Smooth muscle cell (in vitro differentiated cells): Measurements from ENCODE around the gene PDE8A. TPM values are rescaled to one million over a fixed set of nuclear protein-coding genes. Genes with fewer than 3 reads are reported as not detected.

Experiments used
- DNase-seq: peaks from one replicate; lab custom pipeline; 2025; ENCODE audit not compliant: unreplicated experiment; lab: John Stamatoyannopoulos, UW
- H2AFZ ChIP-seq: fragments of 200-600 bp; sonication (generic); 2 replicates; pipeline ENCODE4 v1.6.0; 2016; ENCODE audit warnings: antibody characterized with exemption, low read depth, mild to moderate bottlenecking
- H3F3A ChIP-seq: fragments of 200-600 bp; sonication (generic); 2 replicates; pipeline ENCODE4 v1.6.0; 2017; ENCODE audit warnings: antibody characterized with exemption, low read depth
- H3K27ac ChIP-seq: fragments of 200-600 bp; sonication (generic); 2 replicates; pipeline ENCODE4 v1.5.1; 2016; ENCODE audit warnings: low read depth, mild to moderate bottlenecking
- H3K27me3 ChIP-seq: fragments of 200-600 bp; sonication (generic); 2 replicates; pipeline ENCODE4 v1.6.1; 2016; ENCODE audit warnings: low read depth, mild to moderate bottlenecking
- H3K36me3 ChIP-seq: fragments of 200-600 bp; sonication (generic); 2 replicates; pipeline ENCODE4 v1.5.1; 2016; ENCODE audit warnings: low read depth
- H3K4me1 ChIP-seq: fragments of 200-600 bp; sonication (generic); 2 replicates; pipeline ENCODE4 v1.5.1; 2016; ENCODE audit warnings: low read depth
- H3K4me2 ChIP-seq: fragments of 200-600 bp; sonication (generic); 2 replicates; pipeline ENCODE4 v1.6.0; 2016; ENCODE audit warnings: mild to moderate bottlenecking
- H3K4me3 ChIP-seq: fragments of 200-600 bp; sonication (generic); 2 replicates; pipeline ENCODE4 v1.5.1; 2016; ENCODE audit warnings: mild to moderate bottlenecking
- H3K79me2 ChIP-seq: fragments of 200-600 bp; sonication (generic); 2 replicates; pipeline ENCODE4 v1.6.0; 2016; ENCODE audit warnings: low read depth, mild to moderate bottlenecking
- H3K9ac ChIP-seq: fragments of 200-600 bp; sonication (generic); 2 replicates; pipeline ENCODE4 v1.6.0; 2016; ENCODE audit warnings: low read depth
- H3K9me3 ChIP-seq: fragments of 200-600 bp; sonication (generic); replicated peaks from 2 replicates; pipeline ENCODE4 v1.5.1; 2016; ENCODE audit warnings: low read depth
- H4K20me1 ChIP-seq: fragments of 200-600 bp; sonication (generic); 2 replicates; pipeline ENCODE4 v1.6.0; 2016; ENCODE audit warnings: low read depth
- CTCF ChIP-seq: fragments of 200-600 bp; sonication (generic); IDR thresholded peaks from 2 replicates; pipeline ENCODE4 v1.5.1; 2017; ENCODE audit warnings: borderline replicate concordance, mild to moderate bottlenecking, antibody characterized with exemption; ENCODE audit not compliant: insufficient read depth, poor library complexity, severe bottlenecking
- WGBS: methylation state at CpG from one replicate; pipeline ENCODE4 v1.1.7; 2016; ENCODE audit warnings: low lambda C conversion rate; 5-methylcytosine and 5-hydroxymethylcytosine counted together
- polyA plus RNA-seq: library from polyadenylated mRNA; unstranded; fragments of >200 nt; fragmentation: Nextera tagmentation; extraction: Ambion mirVana; gene quantifications from 2 replicates; pipeline ENCODE4 v1.2.1, GENCODE V29; 2016
- total RNA-seq: library from RNA; depleted of rRNA; stranded (reverse); fragments of >200 nt; gene quantifications from 2 replicates; pipeline ENCODE4 v1.2.3, GENCODE V29; 2014

PDE8A gene
- total and polyA plus RNA-seq, 2 experiments from 2014 or later: 5.5 to 19.8 TPM

GRCh38 chr15:85116925-85117646, 135.4 kb downstream of the PDE8A start:
- H3K9me3 ChIP-seq: no peaks in the 10 kb centered on the region
- H4K20me1 ChIP-seq: no peaks in the 10 kb centered on the region
- no peaks in the 10 kb centered on the region for H3K79me2 ChIP-seq
- H3K36me3 ChIP-seq: no peaks in the 10 kb centered on the region
- H3K9ac ChIP-seq: no peak overlapping the region
- TF ChIP-seq CTCF: no peak
- no peak overlapping the region for H3K4me3 ChIP-seq
- no peaks in the 10 kb centered on the region for H3K27me3 ChIP-seq
- no peak overlapping the region for H3K4me2 ChIP-seq
- no peak for DNase-seq
- 85% methylated on average over 5 of the region's 5 CpGs for WGBS
- no peak overlapping the region for H2AFZ ChIP-seq
- no peaks in the 10 kb centered on the region for H3F3A ChIP-seq
- no peak overlapping the region for H3K27ac ChIP-seq
- no peaks in the 10 kb centered on the region for H3K4me1 ChIP-seq

- no peaks in the 10 kb centered on the region for H3K79me2 ChIP-seq
- no peak for TF ChIP-seq CTCF
- no peaks in the 10 kb centered on the region for H3K9me3 ChIP-seq
- H3F3A ChIP-seq: no peaks in the 10 kb centered on the region
- no peak overlapping the region for H3K4me3 ChIP-seq
- no peak overlapping the region for H3K9ac ChIP-seq
- WGBS: 95% methylated on average over 4 of the region's 4 CpGs
- no peaks in the 10 kb centered on the region for H3K4me1 ChIP-seq
- H3K27me3 ChIP-seq: no peaks in the 10 kb centered on the region
- H3K4me2 ChIP-seq: no peak overlapping the region
- no peak overlapping the region for H2AFZ ChIP-seq
- no peaks in the 10 kb centered on the region for H3K36me3 ChIP-seq
- H3K27ac ChIP-seq: no peak overlapping the region
- no peak for DNase-seq
- H4K20me1 ChIP-seq: no peaks in the 10 kb centered on the region
Observed at GRCh38 chr15:85118173-85118572, 136.5 kb downstream of the PDE8A start.

GRCh38 chr15:85118581-85118980, 136.9 kb downstream of the PDE8A start:
- Histone ChIP-seq H3K79me2 (no peaks in the 10 kb centered on the region), H3K4me2 (no peak overlapping the region), H3K9me3 (no peaks in the 10 kb centered on the region), H3K4me1 (no peaks in the 10 kb centered on the region), H3K4me3 (no peak overlapping the region), H3K9ac (no peak overlapping the region), H4K20me1 (no peaks in the 10 kb centered on the region), H2AFZ (no peak overlapping the region), H3K27ac (no peak overlapping the region), H3F3A (no peaks in the 10 kb centered on the region), H3K27me3 (no peaks in the 10 kb centered on the region), H3K36me3 (no peaks in the 10 kb centered on the region)
- WGBS: 95% methylated on average over 2 of the region's 2 CpGs
- DNase-seq: no peak
- no peak for TF ChIP-seq CTCF

GRCh38 chr15:85120351-85121113, 138.9 kb downstream of the PDE8A start:
- H4K20me1 ChIP-seq: no peaks in the 10 kb centered on the region

More at GRCh38 chr15:85120351-85121113, 138.9 kb downstream of the PDE8A start:
- H3K9ac ChIP-seq: no peak overlapping the region
- no peaks in the 10 kb centered on the region for H3K9me3 ChIP-seq
- TF ChIP-seq CTCF: no peak
- H3K27me3 ChIP-seq: no peaks in the 10 kb centered on the region
- WGBS: 96% methylated on average over 4 of the region's 4 CpGs
- H3K4me3 ChIP-seq: no peak overlapping the region
- no peaks in the 10 kb centered on the region for H3K4me1 ChIP-seq
- H3K27ac ChIP-seq: no peak overlapping the region
- H2AFZ ChIP-seq: no peak overlapping the region
- DNase-seq: no peak
- no peaks in the 10 kb centered on the region for H3K36me3 ChIP-seq
- no peaks in the 10 kb centered on the region for H3F3A ChIP-seq
- no peak overlapping the region for H3K4me2 ChIP-seq
- H3K79me2 ChIP-seq: no peaks in the 10 kb centered on the region
